K562 (cell line): ENCODE measurements around the gene HECW1. TPM values are rescaled to one million over a fixed set of nuclear protein-coding genes. Genes with fewer than 3 reads are reported as not detected.

Experiments used
- REST ChIP-seq, 2 experiments: fragments of 450-650 bp; formaldehyde crosslinking in 1 of 2; IDR thresholded peaks; 2 replicates each; pipeline versions ENCODE4 v1.4.0 to v1.6.1; 2014 to 2020; ENCODE audit warnings: mild to moderate bottlenecking in 2 of 2, borderline replicate concordance in 1 of 2, low read depth in 1 of 2
- polyA plus RNA-seq, 8 experiments: library from polyadenylated mRNA; depleted of rRNA in 4 of 8; stranded (reverse) in 5 of 8; unstranded in 3 of 8; fragments of >200 nt; fragmentation: Nextera tagmentation in 2 of 8; fragmentation: Illumina TruSeq in 1 of 8; extraction: Ambion mirVana in 2 of 8; extraction: Trizol in 1 of 8; gene quantifications; 2 replicates each; pipeline versions ENCODE4 v1.2.1 to v1.2.3, GENCODE V29; 2011 to 2014; ENCODE audit warnings: inconsistent platforms in 1 of 8, missing spikeins in 1 of 8
- total RNA-seq, 7 experiments: library from RNA; depleted of rRNA in 6 of 7; stranded (reverse); fragments of >200 nt in 6 of 7; fragmentation: Illumina TruSeq in 2 of 7; extraction: Trizol in 2 of 7; gene quantifications; 2 replicates each; pipeline versions ENCODE4 v1.2.1 to v1.2.3, GENCODE V29; 2011 to 2021; ENCODE audit warnings: low replicate concordance in 1 of 7

The HECW1 gene
- total and polyA plus RNA-seq, 9 of the 15 experiments (the other 6 are each of a cell fraction or from before 2014, with no cell fraction given): 0.07 to 0.31 (median 0.13) TPM; not detected in 4

- TF ChIP-seq REST (IDR thresholded peaks at IDR 0.05; ENCODE audit: borderline replicate concordance) (peak; percentile 44; the same call in 1 of the 2 replicates), REST (CRISPR knock-in tag; IDR thresholded peaks at IDR 0.05; ENCODE audit: low read depth) (no peak)
Measured at GRCh38 chr7:43439631-43440401, 327.4 kb downstream of the HECW1 start (continued).
